Stimulated activated CD4-positive, alpha-beta T cell treated with anti-CD3 and anti-CD28 coated beads, Interleukin-12 subunit alpha, Interleukin-12 subunit beta, amount 100 ng/mL, for 24 hours (primary cell): ENCODE measurements around the gene AFDN.
"Not testable (repeated sequence)": the region's sequence is repeated elsewhere in the genome, so short reads cannot be mapped to it uniquely, and the experiment has no call there.

Experiments
- DNase-seq, 2 experiments: peaks; one replicate each; pipeline ENCODE4 v3.0.0-alpha.2; 2020; ENCODE audit warnings: low read depth in 2 of 2

The AFDN gene

DNA sequence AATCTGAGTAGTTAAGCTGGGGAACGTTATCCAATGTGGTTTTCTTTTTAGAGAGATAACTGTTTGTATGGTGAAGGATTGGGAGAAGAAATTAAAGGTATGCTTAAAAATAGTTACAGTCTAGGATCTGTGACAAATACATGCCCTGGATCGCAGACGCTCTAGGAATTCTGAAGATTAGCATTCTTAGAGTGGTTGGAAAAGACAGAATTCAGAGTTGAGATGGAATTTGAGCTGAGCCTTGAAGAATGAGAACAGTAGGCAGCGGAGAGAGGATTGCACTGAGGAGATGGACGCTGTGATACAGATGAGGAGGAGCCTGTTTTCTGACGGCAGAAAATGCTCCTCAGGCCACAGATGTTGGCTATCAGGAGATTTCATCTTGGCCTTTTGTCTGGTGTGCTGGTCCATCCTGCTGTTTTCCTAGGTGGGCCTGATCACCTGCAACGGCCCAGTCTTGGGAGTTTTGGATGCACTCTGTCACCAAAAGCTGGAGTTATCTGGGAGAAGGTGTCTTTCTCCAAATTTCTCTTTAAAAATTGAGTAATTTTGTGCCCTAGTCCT, 122.5 kb downstream of the AFDN start:
- no peak for DNase-seq

GRCh38 chr6:167951781-167952511, 125.2 kb downstream of the AFDN start:
- no peak for DNase-seq

DNA sequence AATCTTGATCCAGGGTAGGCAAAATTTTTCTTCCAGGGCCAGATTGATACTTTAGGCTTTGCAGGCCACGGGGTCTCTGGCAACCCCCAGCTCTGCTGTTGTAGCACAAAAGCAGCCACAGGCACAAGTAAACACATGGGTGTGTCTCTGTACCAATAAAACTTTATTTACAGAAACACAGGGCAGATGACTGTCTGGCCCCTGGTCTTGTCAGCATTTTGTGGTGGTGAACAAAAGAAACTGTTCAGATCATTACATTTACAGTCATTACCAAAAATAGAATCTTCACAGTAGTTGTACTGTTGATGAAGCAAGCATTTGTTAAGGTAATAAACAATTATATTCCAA, 125.8 kb downstream of the AFDN start:
- no peak for DNase-seq

DNA sequence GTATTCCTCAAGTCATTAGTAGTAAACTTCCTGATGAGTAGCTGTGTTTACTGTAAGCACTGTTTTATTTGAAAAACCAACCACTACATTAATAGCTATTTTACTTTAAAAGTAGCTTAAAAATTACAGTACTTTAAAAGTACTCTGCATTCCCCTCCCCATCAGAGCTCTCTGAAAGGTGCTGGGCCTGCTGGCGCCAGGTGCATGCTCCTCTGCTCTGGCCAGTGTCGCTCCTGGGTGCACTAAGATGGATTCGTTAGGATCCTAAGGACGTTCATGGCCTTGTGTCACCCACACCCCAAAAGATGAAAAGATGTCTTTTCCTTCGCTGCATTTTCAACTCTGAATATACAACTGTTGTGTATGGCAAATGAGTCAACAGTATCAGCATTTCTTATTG, 126.8 kb downstream of the AFDN start:
- no peak for DNase-seq

GRCh38 chr6:167954151-167954550, 127.4 kb downstream of the AFDN start:
- DNase-seq = no peak

- no peak for DNase-seq
These were observed 129.8 kb downstream of the AFDN start for GRCh38 chr6:167956491-167956890.

- no peak for DNase-seq
These were observed 130.3 kb downstream of the AFDN start for GRCh38 chr6:167956983-167957492.

- no peak for DNase-seq
These were observed 130.9 kb downstream of the AFDN start for GRCh38 chr6:167957626-167958025.

DNA sequence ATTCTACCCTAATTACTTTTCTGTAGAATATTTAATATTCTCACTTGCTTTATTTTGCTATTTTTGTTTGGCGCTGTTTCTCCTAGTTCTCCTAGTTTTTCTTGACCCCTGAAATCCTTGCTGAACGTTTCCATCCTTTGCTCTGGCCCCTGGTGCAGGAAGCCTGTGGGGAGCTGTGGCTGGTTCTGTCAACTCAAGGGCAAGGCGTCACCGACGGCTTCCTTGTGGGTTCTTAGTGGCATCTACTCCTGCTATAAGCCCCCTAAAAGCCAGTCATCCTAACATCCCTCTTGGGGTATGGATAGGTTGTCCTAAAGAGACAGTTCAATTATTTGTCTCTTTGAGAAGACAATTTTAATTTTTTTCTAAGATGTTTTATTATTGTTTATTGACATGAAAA, 133.9 kb downstream of the AFDN start:
- DNase-seq = no peak

GRCh38 chr6:167962711-167963110, 136.0 kb downstream of the AFDN start:
- no peak for DNase-seq

- DNase-seq = no peak
These were observed 136.9 kb downstream of the AFDN start for GRCh38 chr6:167963589-167964057.

- no peak for DNase-seq
These were observed 139.2 kb downstream of the AFDN start for GRCh38 chr6:167965592-167966539.

GRCh38 chr6:167966540-167966905, 139.8 kb downstream of the AFDN start:
- no peak for DNase-seq

DNA sequence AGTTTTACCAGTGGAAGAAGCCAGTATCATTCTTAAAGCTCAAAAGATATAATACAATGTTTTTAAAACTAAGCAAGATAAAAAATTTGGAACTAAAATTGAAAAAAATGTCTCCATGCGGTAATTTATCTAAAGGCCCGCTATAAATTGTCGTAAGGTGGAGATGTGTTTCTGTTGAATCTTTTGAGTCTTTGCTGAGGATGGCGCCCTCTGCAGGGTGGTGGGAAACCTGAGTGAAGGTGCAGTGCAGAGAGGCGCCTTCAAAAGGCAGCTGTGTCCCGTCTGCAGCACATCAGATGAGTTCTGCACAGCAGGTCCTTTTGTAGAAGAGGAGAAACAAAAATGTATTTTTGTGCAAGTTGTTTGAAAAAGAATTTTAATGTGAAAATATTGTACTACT, 141.4 kb downstream of the AFDN start:
- DNase-seq = peak in 1 of 2 experiments; percentile 6

GRCh38 chr6:167970230-167970629, 143.5 kb downstream of the AFDN start:
- DNase-seq = no peak

DNA sequence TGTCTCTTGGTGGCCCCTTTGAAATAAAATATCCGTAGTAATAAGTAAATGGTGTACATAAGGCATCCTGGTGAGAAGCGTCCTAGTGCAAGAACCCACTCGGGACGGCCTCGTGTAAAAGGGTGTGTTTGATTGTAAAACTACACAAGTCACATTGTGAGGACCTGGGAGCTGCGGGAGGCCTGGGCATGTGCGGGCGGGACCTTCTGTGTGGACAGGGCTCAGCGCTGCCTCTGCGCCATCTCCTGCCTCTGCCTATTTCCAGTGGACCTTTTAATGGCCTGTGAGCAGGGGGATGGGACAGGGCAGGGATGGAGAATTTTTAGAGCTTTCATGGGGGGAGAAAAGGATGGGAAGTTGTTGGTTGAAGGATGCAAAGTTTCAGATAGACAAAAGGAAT, 145.5 kb downstream of the AFDN start:
- no peak for DNase-seq

DNA sequence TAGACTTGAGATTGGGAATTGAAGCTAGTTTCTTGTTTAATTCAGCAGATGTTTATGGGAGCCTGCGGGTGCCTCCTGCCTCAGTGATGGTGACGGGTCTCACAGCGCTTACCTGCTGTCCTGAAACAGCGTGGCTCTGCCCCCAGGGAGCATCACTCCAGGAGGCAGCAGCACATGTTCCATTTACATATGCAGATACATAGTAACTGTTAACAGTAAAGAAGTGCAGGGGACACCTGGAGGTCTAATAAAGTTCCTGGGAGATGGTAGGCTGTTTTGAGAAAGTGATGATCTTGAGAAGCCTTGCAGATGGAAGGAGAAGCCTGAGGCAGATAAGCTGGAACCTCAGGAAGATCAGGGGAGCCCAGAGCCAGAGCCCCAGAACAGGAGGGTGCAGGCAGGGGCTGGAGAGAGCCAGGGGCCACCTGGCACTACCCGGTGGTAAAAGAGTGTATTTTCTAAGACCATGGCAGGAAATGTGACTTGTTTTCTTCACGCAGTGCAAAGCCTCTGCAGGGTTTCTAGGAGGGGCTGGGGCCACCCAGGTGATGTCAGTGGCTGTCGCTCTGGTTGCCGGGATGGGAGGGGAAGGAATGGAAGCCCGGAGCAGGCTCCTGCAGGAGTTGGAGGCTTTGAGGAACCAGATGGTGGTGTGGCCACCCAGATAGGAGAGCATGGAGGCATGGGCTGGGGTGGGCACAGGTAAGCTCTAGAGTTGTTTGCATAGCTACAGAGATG, 146.6 kb downstream of the AFDN start:
- DNase-seq = no peak

- DNase-seq = no peak
These were observed 148.1 kb downstream of the AFDN start for GRCh38 chr6:167974640-167975344.

DNA sequence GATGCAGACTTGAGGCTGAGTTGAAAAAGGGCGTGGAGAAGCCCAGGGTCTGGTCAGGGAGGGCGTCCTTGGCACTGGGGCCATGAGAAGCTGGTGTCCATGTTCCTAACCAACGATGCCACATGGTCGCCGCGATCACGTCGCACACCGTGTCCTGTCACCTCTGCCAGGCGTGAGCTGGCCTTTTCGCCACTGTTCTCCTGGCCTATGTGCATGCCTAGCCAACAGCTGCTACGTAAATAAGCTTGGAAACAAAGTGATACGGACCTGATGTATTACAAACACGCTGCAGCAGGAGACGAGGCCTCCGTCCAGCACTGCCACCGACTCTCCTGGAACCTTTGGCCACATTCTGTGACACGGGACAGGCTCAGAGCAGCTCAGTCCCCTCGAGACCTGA, 148.7 kb downstream of the AFDN start:
- no peak for DNase-seq

DNA sequence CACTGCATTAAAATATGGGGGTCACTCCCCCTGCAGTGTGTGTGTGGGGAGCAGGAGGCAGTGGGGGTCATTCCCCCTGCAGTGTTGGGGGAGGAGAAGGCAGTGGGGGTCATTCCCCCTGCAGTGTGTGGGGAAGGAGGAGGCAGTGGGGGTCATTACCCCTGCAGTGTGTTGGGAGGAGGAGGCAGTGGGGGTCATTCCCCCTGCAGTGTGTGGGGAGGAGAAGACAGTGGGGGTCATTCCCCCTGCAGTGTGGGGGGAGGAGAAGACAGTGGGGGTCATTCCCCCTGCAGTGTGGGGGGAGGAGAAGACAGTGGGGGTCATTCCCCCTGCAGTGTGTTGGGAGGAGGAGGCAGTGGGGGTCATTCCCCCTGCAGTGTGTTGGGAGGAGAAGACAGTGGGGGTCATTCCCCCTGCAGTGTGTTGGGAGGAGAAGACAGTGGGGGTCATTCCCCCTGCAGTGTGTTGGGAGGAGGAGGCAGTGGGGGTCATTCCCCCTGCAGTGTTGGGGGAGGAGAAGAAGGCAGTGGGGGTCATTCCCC, 149.5 kb downstream of the AFDN start:
- not testable (repeated sequence) for DNase-seq

- no peak for DNase-seq
These were observed 150.0 kb downstream of the AFDN start for GRCh38 chr6:167976708-167977107.
